SK-N-SH (cell line): Measurements from ENCODE around the gene FGD2.

Source experiments
- EZH2phosphoT487 ChIP-seq: fragments of 200-600 bp; sonication (generic); IDR thresholded peaks from 2 replicates; pipeline ENCODE4 v1.6.1; 2017; ENCODE audit warnings: low read depth, mixed run types, mild to moderate bottlenecking, antibody characterized with exemption, moderate library complexity, borderline replicate concordance
- FOXJ3 ChIP-seq: sonication (generic); formaldehyde crosslinking; IDR thresholded peaks from 2 replicates; pipeline ENCODE4 v1.5.1; 2020; ENCODE audit warnings: mild to moderate bottlenecking, missing genetic modification reagents
- FOXM1 ChIP-seq: IDR thresholded peaks from 2 replicates; pipeline ENCODE4 v1.4.0; 2012; ENCODE audit warnings: low read depth, mild to moderate bottlenecking
- GATA2 ChIP-seq: sonication (generic); formaldehyde crosslinking; IDR thresholded peaks from 2 replicates; pipeline ENCODE4 v1.5.0; 2020; ENCODE audit warnings: mild to moderate bottlenecking, missing genetic modification reagents
- NRF1 ChIP-seq: IDR thresholded peaks from 2 replicates; pipeline ENCODE4 v1.6.1; 2012; ENCODE audit warnings: low read depth, mild to moderate bottlenecking, low read length
- POLR2AphosphoS5 ChIP-seq: IDR thresholded peaks from 2 replicates; pipeline ENCODE4 v1.6.1; 2012; ENCODE audit warnings: low read depth, low read length
- REST ChIP-seq: IDR thresholded peaks from 2 replicates; pipeline ENCODE4 v1.6.1; 2012; ENCODE audit warnings: mild to moderate bottlenecking, low read depth, low read length, moderate library complexity
- RXRA ChIP-seq: IDR thresholded peaks from 2 replicates; pipeline ENCODE4 v1.4.0; 2012; ENCODE audit warnings: low read depth, mild to moderate bottlenecking, borderline replicate concordance
- SMC3 ChIP-seq: IDR thresholded peaks from 2 replicates; pipeline ENCODE4 v1.6.1; 2012; ENCODE audit warnings: low read depth, low read length, improper control_type of control experiment
- TF ChIP-seq, protein P1 (sequence below): fragments of 200-600 bp; sonication (generic); IDR thresholded peaks from 2 replicates; pipeline ENCODE4 v1.6.1; 2017; ENCODE audit warnings: antibody characterized with exemption, mild to moderate bottlenecking, moderate library complexity
- TF ChIP-seq, protein P2 (sequence below): IDR thresholded peaks from 2 replicates; pipeline ENCODE4 v1.4.0; 2012; ENCODE audit warnings: low read depth

DNA sequence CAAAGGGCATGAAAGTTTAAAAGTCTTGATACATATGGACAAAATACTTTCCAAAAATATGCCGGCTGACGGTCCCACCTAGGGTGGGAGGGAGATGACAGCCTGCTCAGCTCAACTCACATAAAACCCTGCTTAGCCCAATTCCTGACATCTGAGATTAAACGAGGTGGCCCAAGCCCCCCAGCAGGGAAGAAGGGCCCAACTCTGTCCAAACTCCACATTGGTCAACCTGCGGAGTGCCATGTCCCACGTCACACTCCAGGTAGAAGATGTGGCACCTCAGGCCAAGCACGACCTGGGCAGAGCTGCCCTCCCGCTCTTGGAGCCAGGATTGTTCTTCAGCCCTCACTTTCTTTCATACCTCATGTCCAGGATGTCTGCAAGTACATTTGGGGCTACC lies 48.2 kb downstream of the FGD2 start:
- TF ChIP-seq, protein P1, sequence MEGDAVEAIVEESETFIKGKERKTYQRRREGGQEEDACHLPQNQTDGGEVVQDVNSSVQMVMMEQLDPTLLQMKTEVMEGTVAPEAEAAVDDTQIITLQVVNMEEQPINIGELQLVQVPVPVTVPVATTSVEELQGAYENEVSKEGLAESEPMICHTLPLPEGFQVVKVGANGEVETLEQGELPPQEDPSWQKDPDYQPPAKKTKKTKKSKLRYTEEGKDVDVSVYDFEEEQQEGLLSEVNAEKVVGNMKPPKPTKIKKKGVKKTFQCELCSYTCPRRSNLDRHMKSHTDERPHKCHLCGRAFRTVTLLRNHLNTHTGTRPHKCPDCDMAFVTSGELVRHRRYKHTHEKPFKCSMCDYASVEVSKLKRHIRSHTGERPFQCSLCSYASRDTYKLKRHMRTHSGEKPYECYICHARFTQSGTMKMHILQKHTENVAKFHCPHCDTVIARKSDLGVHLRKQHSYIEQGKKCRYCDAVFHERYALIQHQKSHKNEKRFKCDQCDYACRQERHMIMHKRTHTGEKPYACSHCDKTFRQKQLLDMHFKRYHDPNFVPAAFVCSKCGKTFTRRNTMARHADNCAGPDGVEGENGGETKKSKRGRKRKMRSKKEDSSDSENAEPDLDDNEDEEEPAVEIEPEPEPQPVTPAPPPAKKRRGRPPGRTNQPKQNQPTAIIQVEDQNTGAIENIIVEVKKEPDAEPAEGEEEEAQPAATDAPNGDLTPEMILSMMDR = no peak
- TF ChIP-seq NRF1 (no peak), SMC3 (no peak), GATA2 (CRISPR knock-in tag) (no peak), POLR2AphosphoS5 (no peak), FOXM1 (no peak), RXRA (no peak), REST (no peak), FOXJ3 (no peak), EZH2phosphoT487 (no peak)
- TF ChIP-seq, protein P2, sequence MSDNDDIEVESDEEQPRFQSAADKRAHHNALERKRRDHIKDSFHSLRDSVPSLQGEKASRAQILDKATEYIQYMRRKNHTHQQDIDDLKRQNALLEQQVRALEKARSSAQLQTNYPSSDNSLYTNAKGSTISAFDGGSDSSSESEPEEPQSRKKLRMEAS = no peak
